ENCODE measurements around the gene FBXO31.

DNA sequence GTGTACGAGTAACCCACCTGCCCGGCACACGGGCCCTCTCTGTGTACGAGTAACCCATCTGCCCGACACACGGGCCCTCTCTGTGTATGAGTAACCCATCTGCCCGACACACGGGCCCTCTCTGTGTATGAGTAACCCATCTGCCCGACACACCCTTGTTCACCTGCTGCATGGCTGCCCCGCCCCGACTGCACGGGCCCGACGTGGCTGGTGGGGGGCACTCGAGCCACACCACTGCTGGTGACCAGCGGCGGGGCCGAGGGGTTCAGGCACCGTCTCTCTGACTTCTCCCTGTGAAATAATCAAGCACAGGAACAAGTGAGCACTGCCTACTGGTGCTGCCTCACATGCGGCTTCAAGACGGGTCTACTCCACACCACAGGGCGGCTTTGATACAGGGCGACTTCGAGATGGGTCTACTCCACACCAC, 30.7 kb upstream of the FBXO31 start:
- TF ChIP-seq EZH2 (optimal IDR thresholded peaks at IDR 0.05; ENCODE audit: low read depth, low read length) (no peak), EZH2phosphoT487 (IDR thresholded peaks at IDR 0.05; ENCODE audit: low read length) (no peak)
- TF ChIP-seq, protein P1, sequence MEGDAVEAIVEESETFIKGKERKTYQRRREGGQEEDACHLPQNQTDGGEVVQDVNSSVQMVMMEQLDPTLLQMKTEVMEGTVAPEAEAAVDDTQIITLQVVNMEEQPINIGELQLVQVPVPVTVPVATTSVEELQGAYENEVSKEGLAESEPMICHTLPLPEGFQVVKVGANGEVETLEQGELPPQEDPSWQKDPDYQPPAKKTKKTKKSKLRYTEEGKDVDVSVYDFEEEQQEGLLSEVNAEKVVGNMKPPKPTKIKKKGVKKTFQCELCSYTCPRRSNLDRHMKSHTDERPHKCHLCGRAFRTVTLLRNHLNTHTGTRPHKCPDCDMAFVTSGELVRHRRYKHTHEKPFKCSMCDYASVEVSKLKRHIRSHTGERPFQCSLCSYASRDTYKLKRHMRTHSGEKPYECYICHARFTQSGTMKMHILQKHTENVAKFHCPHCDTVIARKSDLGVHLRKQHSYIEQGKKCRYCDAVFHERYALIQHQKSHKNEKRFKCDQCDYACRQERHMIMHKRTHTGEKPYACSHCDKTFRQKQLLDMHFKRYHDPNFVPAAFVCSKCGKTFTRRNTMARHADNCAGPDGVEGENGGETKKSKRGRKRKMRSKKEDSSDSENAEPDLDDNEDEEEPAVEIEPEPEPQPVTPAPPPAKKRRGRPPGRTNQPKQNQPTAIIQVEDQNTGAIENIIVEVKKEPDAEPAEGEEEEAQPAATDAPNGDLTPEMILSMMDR (IDR thresholded peaks at IDR 0.05; ENCODE audit: low read length), result no peak

Data from MM.1S (cell line).